Pancreas (tissue), 10 donors: ENCODE measurements around the gene PEX19. TPM values are rescaled to one million over a fixed set of nuclear protein-coding genes. Genes with fewer than 3 reads are reported as not detected.
A peak's percentile ranks its signal among the peaks of the same experiment; 100 is the strongest.

Source experiments
- ATAC-seq, 4 donors: fragments of 200-7000 bp; cut with Tn5 transposase; one replicate each; pipeline versions ENCODE4 v1.8.0 to v1.9.1; 2020; ENCODE audit warnings: mild to moderate bottlenecking in 4 of 4, moderate library complexity in 4 of 4
- DNase-seq, 6 donors: peaks; one replicate each; pipeline ENCODE4 v3.0.0-alpha.2; 2020
- FAIRE-seq: peaks from 2 replicates; lab custom pipeline; 2012; peaks lifted over from hg19 to GRCh38; lab: Jason Lieb, UNC
- H3K27ac ChIP-seq, 4 donors: fragments of 200-600 bp; sonication (generic); 1 replicate in 3 of 4; 2 replicates in 1 of 4; pipeline versions ENCODE4 v1.5.0 to v1.8.0; 2020
- H3K27me3 ChIP-seq, 4 donors: fragments of 200-600 bp; one replicate each; pipeline ENCODE4 v1.8.0; 2021
- H3K36me3 ChIP-seq, 3 donors: fragments of 200-600 bp; sonication (generic) in 1 of 3; one replicate each; pipeline versions ENCODE4 v1.5.0 to v1.8.0; 2020 to 2021
- H3K4me1 ChIP-seq, 3 donors: fragments of 200-600 bp; one replicate each; pipeline ENCODE4 v1.8.0; 2021
- H3K4me3 ChIP-seq, 4 donors: fragments of 200-600 bp; sonication (generic) in 2 of 4; one replicate each; pipeline versions ENCODE4 v1.5.0 to v1.8.0; 2020 to 2021
- H3K9me3 ChIP-seq, 4 donors: fragments of 200-600 bp; one replicate each; pipeline ENCODE4 v1.8.0; 2021
- WGBS, 2 donors: extraction: QIAGEN DNeasy Blood & Tissue Kit; methylation state at CpG; one replicate each; pipeline ENCODE4 v1.1.7; 2013; 5-methylcytosine and 5-hydroxymethylcytosine counted together
- intact Hi-C, 3 donors: fragments of 100-400 bp; cut with DNase I; formaldehyde crosslinking; loops; one replicate each; pipeline versions ENCODE4 v1.11.1 to v1.14.2; 2022
- polyA plus RNA-seq, 2 donors: library from polyadenylated mRNA; stranded (reverse); fragments of 200-250 nt; gene quantifications; one replicate each; pipeline ENCODE4 v1.2.3, GENCODE V29; 2013
- total RNA-seq, 6 donors: library from RNA; stranded (reverse); fragmentation: NEBNext Ultra II Directional in 4 of 6; extraction: Animal tissue kit (Norgen Biotek cat#: 25700) in 4 of 6; gene quantifications; one replicate each; pipeline versions ENCODE4 v1.2.1 to v1.2.4, GENCODE V29; 2021 to 2023
- TF ChIP-seq, protein P1 (sequence below), 4 donors: fragments of 200-600 bp; sonication (generic) in 3 of 4; IDR thresholded peaks; one replicate each; pipeline versions ENCODE4 v1.5.0 to v1.8.0; 2021; ENCODE audit warnings: antibody characterized with exemption in 4 of 4
- donor health status: healthy with polysubstance abuse.
- donor health status: DM: no; HTN: no; CAD: no; lungs with moderate emphysema.
- donor health status: DM: no; HTN: no; CAD: no.
- donor health status: control.
- donor health status: control.
- donor health status: Bipolar disorder and iron deficiency.
- donor health status: DM: yes; HTN: yes; CAD: no.
- donor health status: DM: no; HTN: no; CAD: no.
- donor health status: DM: no; HTN: no; CAD: no.
- donor health status: DM: yes; HTN: yes; CAD: no.

Gene PEX19
- total and polyA plus RNA-seq, 8 donors, result 6.8 to 27.9 (median 20.8) TPM

DNA sequence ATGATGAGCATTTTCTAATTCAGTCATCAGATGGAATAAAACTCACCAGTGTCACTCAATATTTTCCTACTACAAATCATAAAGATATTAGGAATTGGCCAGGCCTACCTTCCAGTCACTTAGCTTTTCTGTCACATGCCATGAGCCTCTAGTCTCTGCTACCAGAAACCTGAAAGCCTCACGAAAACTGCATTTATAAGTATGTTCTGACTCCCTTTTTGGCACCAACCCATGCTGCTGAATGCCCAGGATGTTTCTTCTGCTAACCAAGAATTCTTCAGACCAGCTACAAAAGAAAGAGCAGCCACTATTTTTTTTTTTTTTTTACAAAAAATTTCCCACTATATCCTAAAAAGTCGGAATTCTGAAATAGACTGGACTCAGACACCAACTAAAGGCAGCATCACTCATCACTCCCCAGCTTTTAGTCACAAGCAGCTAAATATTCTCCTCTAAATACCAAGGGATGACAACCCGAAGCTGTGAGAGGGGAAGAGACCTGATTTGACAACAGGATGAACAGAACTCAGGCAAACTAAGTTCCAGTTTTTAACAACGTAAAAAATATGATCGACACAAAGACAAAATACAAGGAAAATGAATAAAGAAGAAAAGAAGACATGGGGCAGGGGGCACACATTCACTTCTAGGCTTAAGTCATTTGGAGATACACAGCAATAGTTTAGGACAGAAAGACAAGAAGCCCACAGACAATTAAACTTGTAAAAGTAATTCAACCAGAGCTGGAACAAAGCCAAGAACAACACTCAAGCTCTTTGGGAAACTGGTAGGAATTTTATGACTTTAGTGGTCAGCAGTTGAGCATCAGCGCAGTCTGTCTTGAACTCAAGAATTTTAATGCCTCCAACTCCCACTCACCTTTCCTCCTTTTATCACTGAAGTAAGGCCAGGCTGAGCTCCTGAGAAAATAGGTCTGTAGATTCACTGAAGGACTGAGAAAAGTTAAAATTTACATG lies 24.2 kb downstream of the PEX19 start:
- WGBS, 2 donors, result 29 to 40% methylated on average over 6 of the region's 6 CpGs
- H3K4me1 ChIP-seq, result peaks cover 19 to 35% (median 30%) of the 10 kb centered on the region in 3 donors
- H3K4me3 ChIP-seq, result peak overlapping the region; percentile 62 to 95 (median 77)

DNA sequence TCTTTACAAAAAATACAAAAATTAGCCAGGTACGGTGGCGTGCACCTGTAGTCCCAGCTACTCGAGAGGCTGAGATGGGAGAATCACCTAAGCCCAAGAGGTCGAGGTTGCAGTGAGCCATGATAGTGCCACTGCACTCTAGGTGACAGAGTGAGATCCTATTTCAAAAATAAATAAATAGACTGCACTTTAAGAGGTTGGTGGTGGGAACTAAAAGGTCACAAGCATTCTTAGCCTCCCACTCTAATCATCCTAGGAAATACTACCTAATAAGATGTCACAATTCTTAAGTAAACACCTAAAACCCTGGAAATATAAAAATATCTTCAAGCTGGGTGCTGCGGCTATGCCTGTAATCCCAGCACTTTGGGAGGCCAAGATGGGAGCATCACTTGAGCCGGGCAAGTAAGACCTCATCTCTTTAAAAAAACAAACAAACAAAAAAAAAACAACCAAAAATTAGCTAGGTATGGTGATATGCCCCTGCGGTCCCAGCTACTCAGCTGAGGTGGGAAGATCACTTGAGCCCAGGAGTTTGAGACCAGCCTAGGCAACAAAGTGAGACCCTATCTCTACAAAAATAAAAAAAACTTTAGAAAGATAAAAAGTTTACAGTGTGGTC lies 26.6 kb downstream of the PEX19 start:
- Histone ChIP-seq H3K27me3 (no peaks in the 10 kb centered on the region), H3K9me3 (no peaks in the 10 kb centered on the region), H3K4me3 (no peak overlapping the region), H3K4me1 (peaks cover 19 to 35% (median 30%) of the 10 kb centered on the region in 3 donors), H3K36me3 (no peaks in the 10 kb centered on the region), H3K27ac (no peak overlapping the region)
- intact Hi-C loops, result loop anchor here in 1 of 3 donors (10.0 kb wide), 1 partner anchor 153 kb away; no protein-coding TSS in a partner anchor
- WGBS, 2 donors, result 91 to 92% methylated on average over 7 of the region's 7 CpGs
- TF ChIP-seq, protein P1, sequence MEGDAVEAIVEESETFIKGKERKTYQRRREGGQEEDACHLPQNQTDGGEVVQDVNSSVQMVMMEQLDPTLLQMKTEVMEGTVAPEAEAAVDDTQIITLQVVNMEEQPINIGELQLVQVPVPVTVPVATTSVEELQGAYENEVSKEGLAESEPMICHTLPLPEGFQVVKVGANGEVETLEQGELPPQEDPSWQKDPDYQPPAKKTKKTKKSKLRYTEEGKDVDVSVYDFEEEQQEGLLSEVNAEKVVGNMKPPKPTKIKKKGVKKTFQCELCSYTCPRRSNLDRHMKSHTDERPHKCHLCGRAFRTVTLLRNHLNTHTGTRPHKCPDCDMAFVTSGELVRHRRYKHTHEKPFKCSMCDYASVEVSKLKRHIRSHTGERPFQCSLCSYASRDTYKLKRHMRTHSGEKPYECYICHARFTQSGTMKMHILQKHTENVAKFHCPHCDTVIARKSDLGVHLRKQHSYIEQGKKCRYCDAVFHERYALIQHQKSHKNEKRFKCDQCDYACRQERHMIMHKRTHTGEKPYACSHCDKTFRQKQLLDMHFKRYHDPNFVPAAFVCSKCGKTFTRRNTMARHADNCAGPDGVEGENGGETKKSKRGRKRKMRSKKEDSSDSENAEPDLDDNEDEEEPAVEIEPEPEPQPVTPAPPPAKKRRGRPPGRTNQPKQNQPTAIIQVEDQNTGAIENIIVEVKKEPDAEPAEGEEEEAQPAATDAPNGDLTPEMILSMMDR (IDR thresholded peaks at IDR 0.05), result no peak
- no peak for FAIRE-seq
- ATAC-seq, result no peak
- no peak for DNase-seq

More for the DNA sequence above, 24.2 kb downstream of the PEX19 start:
- no peak for ATAC-seq
- H3K27ac ChIP-seq, result peak overlapping the region in 2 of 4 donors; percentile 97 to 98
- no peaks in the 10 kb centered on the region for H3K27me3 ChIP-seq
- no peaks in the 10 kb centered on the region for H3K9me3 ChIP-seq
- FAIRE-seq, result no peak
- no peak for DNase-seq
- intact Hi-C loops, result no loop called here
- H3K36me3 ChIP-seq, result no peaks in the 10 kb centered on the region
- TF ChIP-seq, protein P1 (IDR thresholded peaks at IDR 0.05), result no peak

DNA sequence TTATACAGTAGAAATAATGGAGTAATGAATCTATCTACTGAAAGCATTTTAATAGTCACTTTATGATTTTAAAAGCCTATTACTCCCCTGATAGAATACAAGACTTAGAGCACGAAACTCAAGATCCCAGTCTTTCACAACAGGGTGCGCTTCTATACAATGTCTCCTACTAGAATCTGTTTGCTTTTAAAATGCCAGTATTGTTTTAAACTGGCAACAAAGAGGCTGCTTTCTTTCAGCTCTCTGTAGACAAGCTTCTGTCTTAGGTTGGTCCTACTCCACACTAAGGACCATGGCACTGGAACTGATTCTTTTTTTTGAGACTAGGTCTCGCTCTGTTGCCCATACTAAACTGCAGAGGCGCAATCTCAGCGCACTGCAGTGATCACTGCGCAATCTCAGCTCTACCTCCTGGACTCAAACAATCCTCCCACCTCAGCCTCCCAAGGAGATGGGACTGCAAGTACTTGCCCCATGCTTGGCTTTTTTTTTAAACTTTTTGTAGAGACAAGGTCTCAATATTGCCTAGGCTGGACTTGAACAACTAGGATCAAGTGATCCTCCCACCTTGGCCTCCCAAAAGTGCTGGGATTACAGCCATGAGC lies 27.4 kb downstream of the PEX19 start:
- FAIRE-seq, result no peak
- intact Hi-C loops, result loop anchor here in 1 of 3 donors (10.0 kb wide), 1 partner anchor 153 kb away; no protein-coding TSS in a partner anchor
- Histone ChIP-seq H3K4me3 (no peak overlapping the region), H3K27me3 (no peaks in the 10 kb centered on the region), H3K4me1 (peaks cover 19 to 35% (median 30%) of the 10 kb centered on the region in 3 donors), H3K9me3 (no peaks in the 10 kb centered on the region), H3K36me3 (no peaks in the 10 kb centered on the region), H3K27ac (no peak overlapping the region)
- 91 to 93% methylated on average over 6 of the region's 6 CpGs for WGBS, 2 donors
- DNase-seq, result no peak
- ATAC-seq, result no peak
- TF ChIP-seq, protein P1 (IDR thresholded peaks at IDR 0.05), result no peak

DNA sequence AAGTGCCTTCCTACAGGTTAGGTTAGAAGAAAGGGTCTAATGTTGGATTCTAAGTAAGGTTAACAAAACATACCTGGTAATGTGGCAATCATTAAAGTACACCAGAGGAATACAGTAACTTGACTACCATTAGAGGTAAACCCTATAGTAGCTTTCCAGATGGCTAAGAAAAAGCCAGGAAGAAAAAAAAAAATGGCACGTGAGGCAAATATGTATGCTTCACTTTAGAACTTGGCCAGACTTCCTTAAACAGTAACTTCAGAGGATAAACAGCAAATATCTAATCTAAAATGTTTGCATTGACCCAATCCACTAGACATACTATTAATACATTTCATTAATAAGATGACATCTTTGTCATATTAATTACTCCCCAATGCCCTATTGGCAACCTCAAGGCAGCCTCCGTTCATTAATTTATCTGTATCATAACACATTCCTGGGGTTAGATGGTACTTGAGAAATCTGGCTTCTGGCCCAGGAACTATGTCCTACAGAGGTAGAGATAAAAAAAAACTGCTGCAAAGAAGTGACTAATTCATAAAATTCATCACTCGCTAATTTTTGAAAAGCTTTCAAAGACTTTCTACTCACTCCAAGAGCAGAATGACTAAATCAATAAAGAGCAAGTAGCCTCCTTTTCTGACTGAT lies 28.4 kb downstream of the PEX19 start:
- H3K27ac ChIP-seq, result no peak overlapping the region
- H3K27me3 ChIP-seq, result no peaks in the 10 kb centered on the region
- H3K36me3 ChIP-seq, result no peaks in the 10 kb centered on the region
- 5 to 15% methylated on average over 3 of the region's 3 CpGs for WGBS, 2 donors
- FAIRE-seq (no peak), DNase-seq (no peak), ATAC-seq (no peak)
- H3K4me3 ChIP-seq, result no peak overlapping the region
- no peaks in the 10 kb centered on the region for H3K9me3 ChIP-seq
- intact Hi-C loops, result loop anchor here in 1 of 3 donors (10.0 kb wide), 1 partner anchor 152 kb away; no protein-coding TSS in a partner anchor
- TF ChIP-seq, protein P1 (IDR thresholded peaks at IDR 0.05), result no peak
- H3K4me1 ChIP-seq, result peaks cover 21 to 38% (median 30%) of the 10 kb centered on the region in 3 donors
